Neural cell (in vitro differentiated cells): ENCODE data around the gene GFRA1.

Experiments
- CTCF ChIP-seq: fragments of 450-650 bp; IDR thresholded peaks from 2 replicates; pipeline ENCODE4 v1.5.1; 2014; ENCODE audit warnings: antibody characterized with exemption, mild to moderate bottlenecking, moderate library complexity; ENCODE audit not compliant: poor library complexity, severe bottlenecking
- EP300 ChIP-seq: fragments of 450-650 bp; conservative IDR thresholded peaks from 2 replicates; pipeline ENCODE4 v1.6.1; 2014; ENCODE audit warnings: antibody characterized with exemption, mild to moderate bottlenecking, moderate library complexity; ENCODE audit not compliant: poor library complexity, severe bottlenecking
- EZH2 ChIP-seq: fragments of 200-600, 300-800 bp; shearing (Covaris generic), sonication (generic); IDR thresholded peaks from 2 replicates; pipeline ENCODE4 v1.6.1; 2014; ENCODE audit warnings: antibody characterized with exemption, low read length, borderline replicate concordance, mild to moderate bottlenecking; ENCODE audit not compliant: insufficient read depth, poor library complexity, severe bottlenecking
- MXI1 ChIP-seq: fragments of 450-650 bp; conservative IDR thresholded peaks from 2 replicates; pipeline ENCODE4 v1.6.1; 2014; ENCODE audit warnings: antibody characterized with exemption, mild to moderate bottlenecking; ENCODE audit not compliant: poor library complexity, severe bottlenecking
- POLR2AphosphoS5 ChIP-seq: IDR thresholded peaks from 2 replicates; pipeline ENCODE4 v1.6.1; 2012
- RAD21 ChIP-seq: fragments of 450-650 bp; conservative IDR thresholded peaks from 2 replicates; pipeline ENCODE4 v1.6.1; 2014; ENCODE audit warnings: antibody characterized with exemption, mild to moderate bottlenecking, moderate library complexity
- SMC3 ChIP-seq: fragments of 450-650 bp; conservative IDR thresholded peaks from 2 replicates; pipeline ENCODE4 v1.6.1; 2014; ENCODE audit warnings: antibody characterized with exemption, mild to moderate bottlenecking, moderate library complexity; ENCODE audit not compliant: poor library complexity
- TAF1 ChIP-seq: IDR thresholded peaks from 2 replicates; pipeline ENCODE4 v1.6.1; 2012; ENCODE audit warnings: low read depth
- TF ChIP-seq, protein P1 (sequence below): IDR thresholded peaks from 2 replicates; pipeline ENCODE4 v1.6.1; 2012; ENCODE audit warnings: borderline replicate concordance

DNA sequence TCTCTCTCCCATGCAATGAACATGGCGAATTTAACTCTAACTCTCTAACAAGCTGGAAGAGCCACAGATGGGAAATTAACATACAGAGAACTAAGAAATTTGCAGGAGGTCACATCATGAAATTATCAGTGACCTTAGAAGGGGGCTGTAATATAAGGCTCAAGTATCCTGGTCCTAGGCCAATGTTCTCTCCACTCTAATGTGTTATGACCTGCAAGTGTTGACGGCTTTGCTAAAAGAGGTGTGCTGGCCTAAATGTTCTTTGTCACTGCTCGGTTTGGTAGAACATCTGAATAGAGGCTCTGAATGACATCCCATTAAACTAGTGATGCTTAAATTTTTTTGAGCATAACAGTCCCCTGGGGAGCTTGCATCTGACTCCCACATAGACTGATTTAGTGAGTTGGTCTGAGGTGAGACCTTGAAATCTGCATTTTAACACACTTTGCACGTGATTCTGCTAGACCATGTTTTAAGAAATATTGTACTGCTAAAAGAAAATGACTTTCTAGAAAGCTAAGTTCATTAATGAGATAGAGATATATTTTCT, 129.3 kb downstream of the GFRA1 start:
- TF ChIP-seq POLR2AphosphoS5 (no peak), CTCF (no peak), MXI1 (no peak), TAF1 (no peak), EZH2 (no peak), EP300 (no peak), RAD21 (no peak), SMC3 (no peak)
- TF ChIP-seq, protein P1, sequence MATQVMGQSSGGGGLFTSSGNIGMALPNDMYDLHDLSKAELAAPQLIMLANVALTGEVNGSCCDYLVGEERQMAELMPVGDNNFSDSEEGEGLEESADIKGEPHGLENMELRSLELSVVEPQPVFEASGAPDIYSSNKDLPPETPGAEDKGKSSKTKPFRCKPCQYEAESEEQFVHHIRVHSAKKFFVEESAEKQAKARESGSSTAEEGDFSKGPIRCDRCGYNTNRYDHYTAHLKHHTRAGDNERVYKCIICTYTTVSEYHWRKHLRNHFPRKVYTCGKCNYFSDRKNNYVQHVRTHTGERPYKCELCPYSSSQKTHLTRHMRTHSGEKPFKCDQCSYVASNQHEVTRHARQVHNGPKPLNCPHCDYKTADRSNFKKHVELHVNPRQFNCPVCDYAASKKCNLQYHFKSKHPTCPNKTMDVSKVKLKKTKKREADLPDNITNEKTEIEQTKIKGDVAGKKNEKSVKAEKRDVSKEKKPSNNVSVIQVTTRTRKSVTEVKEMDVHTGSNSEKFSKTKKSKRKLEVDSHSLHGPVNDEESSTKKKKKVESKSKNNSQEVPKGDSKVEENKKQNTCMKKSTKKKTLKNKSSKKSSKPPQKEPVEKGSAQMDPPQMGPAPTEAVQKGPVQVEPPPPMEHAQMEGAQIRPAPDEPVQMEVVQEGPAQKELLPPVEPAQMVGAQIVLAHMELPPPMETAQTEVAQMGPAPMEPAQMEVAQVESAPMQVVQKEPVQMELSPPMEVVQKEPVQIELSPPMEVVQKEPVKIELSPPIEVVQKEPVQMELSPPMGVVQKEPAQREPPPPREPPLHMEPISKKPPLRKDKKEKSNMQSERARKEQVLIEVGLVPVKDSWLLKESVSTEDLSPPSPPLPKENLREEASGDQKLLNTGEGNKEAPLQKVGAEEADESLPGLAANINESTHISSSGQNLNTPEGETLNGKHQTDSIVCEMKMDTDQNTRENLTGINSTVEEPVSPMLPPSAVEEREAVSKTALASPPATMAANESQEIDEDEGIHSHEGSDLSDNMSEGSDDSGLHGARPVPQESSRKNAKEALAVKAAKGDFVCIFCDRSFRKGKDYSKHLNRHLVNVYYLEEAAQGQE: no peak
